GM23338 (cell line): Measurements from ENCODE around the gene DDC. TPM values are rescaled to one million over a fixed set of nuclear protein-coding genes. Genes with fewer than 3 reads are reported as not detected.
A peak's percentile ranks its signal among the peaks of the same experiment; 100 is the strongest.

ENCODE experiments used
- ATAC-seq: fragments of 200-7000 bp; cut with Tn5 transposase; 3 replicates; pipeline ENCODE4 v1.9.1; 2020
- DNase-seq: peaks from one replicate; pipeline ENCODE4 v3.0.0-alpha.2; 2015; ENCODE audit warnings: low spot score
- H2AFZ ChIP-seq: fragments of 200-600 bp; sonication (generic); 2 replicates; pipeline ENCODE4 v1.8.0; 2016; ENCODE audit warnings: antibody characterized with exemption, mild to moderate bottlenecking, moderate library complexity
- H3F3A ChIP-seq: fragments of 200-600 bp; sonication (generic); replicated peaks from 2 replicates; pipeline ENCODE4 v1.8.0; 2017; ENCODE audit warnings: antibody characterized with exemption, mixed run types, low read depth
- H3K27ac ChIP-seq: fragments of 200-600 bp; sonication (generic); 2 replicates; pipeline ENCODE4 v1.6.1; 2016; ENCODE audit warnings: low read depth
- H3K27me3 ChIP-seq: fragments of 200-600 bp; sonication (generic); 2 replicates; pipeline ENCODE4 v1.8.0; 2016; ENCODE audit warnings: mild to moderate bottlenecking, mixed run types, moderate library complexity; ENCODE audit not compliant: insufficient read depth
- H3K36me3 ChIP-seq: fragments of 200-600 bp; sonication (generic); 2 replicates; pipeline ENCODE4 v1.8.0; 2016; ENCODE audit warnings: mild to moderate bottlenecking; ENCODE audit not compliant: insufficient read depth
- H3K4me1 ChIP-seq: fragments of 200-600 bp; sonication (generic); 2 replicates; pipeline ENCODE4 v1.8.0; 2016; ENCODE audit warnings: mild to moderate bottlenecking, moderate library complexity; ENCODE audit not compliant: insufficient read depth
- H3K4me2 ChIP-seq: fragments of 200-600 bp; sonication (generic); 2 replicates; pipeline ENCODE4 v1.7.1; 2017; ENCODE audit warnings: mixed run types
- H3K4me3 ChIP-seq: fragments of 200-600 bp; sonication (generic); 2 replicates; pipeline ENCODE4 v1.6.1; 2016; ENCODE audit warnings: mixed run types
- H3K79me2 ChIP-seq: fragments of 200-600 bp; sonication (generic); replicated peaks from 2 replicates; pipeline ENCODE4 v1.8.0; 2017; ENCODE audit warnings: mild to moderate bottlenecking; ENCODE audit not compliant: insufficient read depth
- H3K9me2 ChIP-seq: fragments of 200-600 bp; sonication (generic); 2 replicates; pipeline ENCODE4 v1.8.0; 2017; ENCODE audit not compliant: insufficient read depth
- H4K20me1 ChIP-seq: fragments of 200-600 bp; sonication (generic); replicated peaks from 2 replicates; pipeline ENCODE4 v1.8.0; 2017; ENCODE audit warnings: mild to moderate bottlenecking; ENCODE audit not compliant: insufficient read depth
- H3K27ac Mint-ChIP-seq: 2 replicates; pipeline ENCODE4 v1.8.0; 2020; ENCODE audit warnings: inconsistent platforms, mild to moderate bottlenecking, moderate library complexity, mixed read lengths
- H3K27me3 Mint-ChIP-seq: 3 replicates; pipeline ENCODE4 v1.8.0; 2022; ENCODE audit warnings: low read depth, mild to moderate bottlenecking, moderate library complexity, mixed read lengths, inconsistent platforms; ENCODE audit not compliant: insufficient read depth, poor library complexity
- H3K36me3 Mint-ChIP-seq: 3 replicates; pipeline ENCODE4 v1.8.0; 2021; ENCODE audit warnings: low read depth, mild to moderate bottlenecking, inconsistent platforms, moderate library complexity, mixed read lengths
- H3K4me1 Mint-ChIP-seq: 3 replicates; pipeline ENCODE4 v1.8.0; 2020; ENCODE audit warnings: mild to moderate bottlenecking, inconsistent platforms, mixed read lengths
- H3K4me3 Mint-ChIP-seq: 3 replicates; pipeline ENCODE4 v1.8.0; 2021; ENCODE audit warnings: moderate library complexity, mild to moderate bottlenecking, inconsistent platforms, mixed read lengths
- H3K9me3 Mint-ChIP-seq: 3 replicates; pipeline ENCODE4 v1.8.0; 2020; ENCODE audit warnings: moderate library complexity, mild to moderate bottlenecking, inconsistent platforms, mixed read lengths
- CREB1 ChIP-seq: fragments of 250-450 bp; sonication (Bioruptor Pico); IDR thresholded peaks from 2 replicates; pipeline ENCODE4 v1.5.0; 2020; ENCODE audit warnings: low read depth, mild to moderate bottlenecking, moderate library complexity
- CTCF ChIP-seq, 2 experiments: fragments of 200-600 bp in 1 of 2; sonication (generic) in 1 of 2; conservative IDR thresholded peaks; 2 replicates each; pipeline versions ENCODE4 v1.5.1 to v1.6.1; 2016 to 2017; ENCODE audit warnings: antibody characterized with exemption in 2 of 2, low read depth in 2 of 2, mild to moderate bottlenecking in 2 of 2, moderate library complexity in 1 of 2
- EZH2 ChIP-seq: fragments of 200-600 bp; sonication (generic); IDR thresholded peaks from one replicate; pipeline ENCODE4 v1.8.0; 2017; ENCODE audit warnings: antibody characterized with exemption, mild to moderate bottlenecking, low read depth; ENCODE audit not compliant: unreplicated experiment
- EZH2phosphoT487 ChIP-seq: fragments of 200-600 bp; sonication (generic); IDR thresholded peaks from one replicate; pipeline ENCODE4 v1.8.1; 2018; ENCODE audit warnings: antibody characterized with exemption; ENCODE audit not compliant: unreplicated experiment
- JUNB ChIP-seq: IDR thresholded peaks from one replicate; pipeline ENCODE4 v1.6.1; 2016; ENCODE audit warnings: antibody characterized with exemption; ENCODE audit not compliant: unreplicated experiment
- NANOG ChIP-seq: IDR thresholded peaks from 2 replicates; pipeline ENCODE4 v1.6.1; 2016; ENCODE audit warnings: antibody characterized with exemption, borderline replicate concordance
- POLR2AphosphoS5 ChIP-seq: IDR thresholded peaks from 2 replicates; pipeline ENCODE4 v1.6.1; 2016; ENCODE audit warnings: antibody characterized with exemption, low read depth
- STAT1 ChIP-seq: IDR thresholded peaks from one replicate; pipeline ENCODE4 v1.6.1; 2016; ENCODE audit warnings: antibody characterized with exemption; ENCODE audit not compliant: unreplicated experiment
- ZNF114 ChIP-seq: fragments of 250-450 bp; sonication (Bioruptor Pico); IDR thresholded peaks from 2 replicates; pipeline ENCODE4 v1.5.0; 2020; ENCODE audit warnings: mild to moderate bottlenecking, moderate library complexity
- polyA plus RNA-seq: library from polyadenylated mRNA; unstranded; fragments of >200 nt; fragmentation: Nextera tagmentation; extraction: Ambion mirVana; gene quantifications from 2 replicates; pipeline ENCODE4 v1.2.1, GENCODE V29; 2016
- total RNA-seq: library from RNA; depleted of rRNA; stranded (reverse); fragments of >200 nt; shearing (Covaris generic); gene quantifications from 2 replicates; pipeline ENCODE4 v1.2.3, GENCODE V29; 2014
- TF ChIP-seq, protein P1 (sequence below): IDR thresholded peaks from 2 replicates; pipeline ENCODE4 v1.6.1; 2016; ENCODE audit warnings: antibody characterized with exemption
- TF ChIP-seq, protein P2 (sequence below): IDR thresholded peaks from one replicate; pipeline ENCODE4 v1.6.1; 2018; ENCODE audit warnings: antibody characterized with exemption; ENCODE audit not compliant: unreplicated experiment

DDC gene
- total and polyA plus RNA-seq, 2 experiments from 2014 or later, result not detected

- Histone ChIP-seq H4K20me1 (no peaks in the 10 kb centered on the region), H3K36me3 (no peaks in the 10 kb centered on the region), H3F3A (no peaks in the 10 kb centered on the region), H3K27ac (no peak overlapping the region), H3K79me2 (no peaks in the 10 kb centered on the region), H3K4me2 (no peak overlapping the region), H2AFZ (no peak overlapping the region), H3K4me3 (no peak overlapping the region), H3K4me1 (no peaks in the 10 kb centered on the region), H3K9me2 (no peaks in the 10 kb centered on the region), H3K27me3 (peaks cover 6% of the 10 kb centered on the region; the same call in 1 of the 2 replicates)
- no peak for TF ChIP-seq CREB1 (CRISPR knock-in tag)
- TF ChIP-seq EZH2phosphoT487, result no peak
- no peak for TF ChIP-seq POLR2AphosphoS5
- no peak for TF ChIP-seq STAT1
- no peak for TF ChIP-seq CTCF (conservative IDR thresholded peaks at IDR 0.05; ENCODE audit: low read depth in 2 of 2)
- TF ChIP-seq NANOG, result no peak
- TF ChIP-seq, protein P1, sequence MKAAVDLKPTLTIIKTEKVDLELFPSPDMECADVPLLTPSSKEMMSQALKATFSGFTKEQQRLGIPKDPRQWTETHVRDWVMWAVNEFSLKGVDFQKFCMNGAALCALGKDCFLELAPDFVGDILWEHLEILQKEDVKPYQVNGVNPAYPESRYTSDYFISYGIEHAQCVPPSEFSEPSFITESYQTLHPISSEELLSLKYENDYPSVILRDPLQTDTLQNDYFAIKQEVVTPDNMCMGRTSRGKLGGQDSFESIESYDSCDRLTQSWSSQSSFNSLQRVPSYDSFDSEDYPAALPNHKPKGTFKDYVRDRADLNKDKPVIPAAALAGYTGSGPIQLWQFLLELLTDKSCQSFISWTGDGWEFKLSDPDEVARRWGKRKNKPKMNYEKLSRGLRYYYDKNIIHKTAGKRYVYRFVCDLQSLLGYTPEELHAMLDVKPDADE, result no peak
- Mint-ChIP-seq H3K27ac (no peak overlapping the region), H3K9me3 (no peaks in the 10 kb centered on the region; the same call in 2 of the 3 replicates), H3K27me3 (peaks cover 17% of the 10 kb centered on the region), H3K36me3 (no peaks in the 10 kb centered on the region), H3K4me3 (no peak overlapping the region), H3K4me1 (peaks cover 2% of the 10 kb centered on the region; the same call in 1 of the 3 replicates)
- no peak for DNase-seq
- no peak for ATAC-seq
These were observed 96.0 kb downstream of the DDC start for GRCh38 chr7:50469181-50469580.

GRCh38 chr7:50467817-50468610 lies 97.2 kb downstream of the DDC start:
- no peaks in the 10 kb centered on the region; the same call in 2 of the 3 replicates for H3K9me3 Mint-ChIP-seq
- Histone ChIP-seq H3K4me2 (peak overlapping the region; percentile 58), H3K27ac (no peak overlapping the region), H3K36me3 (no peaks in the 10 kb centered on the region), H3K27me3 (peaks cover 6% of the 10 kb centered on the region; the same call in 1 of the 2 replicates), H3F3A (no peaks in the 10 kb centered on the region), H4K20me1 (no peaks in the 10 kb centered on the region), H3K4me1 (no peaks in the 10 kb centered on the region), H3K4me3 (peak overlapping the region; percentile 22; the same call in 1 of the 2 replicates), H3K79me2 (no peaks in the 10 kb centered on the region), H3K9me2 (no peaks in the 10 kb centered on the region), H2AFZ (peak overlapping the region; percentile 96)
- peaks cover 17% of the 10 kb centered on the region for H3K27me3 Mint-ChIP-seq
- no peak overlapping the region for H3K27ac Mint-ChIP-seq
- no peak overlapping the region; the same call in 2 of the 3 replicates for H3K4me3 Mint-ChIP-seq
- no peaks in the 10 kb centered on the region for H3K36me3 Mint-ChIP-seq
- peak; percentile 89 for ATAC-seq
- peaks cover 2% of the 10 kb centered on the region; the same call in 1 of the 3 replicates for H3K4me1 Mint-ChIP-seq
- peak; percentile 91 for DNase-seq
- TF ChIP-seq NANOG (no peak), EZH2 (no peak), EZH2phosphoT487 (no peak), CREB1 (CRISPR knock-in tag) (peak; percentile 67; the same call in 1 of the 2 replicates), JUNB (no peak), POLR2AphosphoS5 (no peak), ZNF114 (CRISPR knock-in tag) (no peak), STAT1 (no peak)
- TF ChIP-seq, protein P1, result no peak
- TF ChIP-seq, protein P2, sequence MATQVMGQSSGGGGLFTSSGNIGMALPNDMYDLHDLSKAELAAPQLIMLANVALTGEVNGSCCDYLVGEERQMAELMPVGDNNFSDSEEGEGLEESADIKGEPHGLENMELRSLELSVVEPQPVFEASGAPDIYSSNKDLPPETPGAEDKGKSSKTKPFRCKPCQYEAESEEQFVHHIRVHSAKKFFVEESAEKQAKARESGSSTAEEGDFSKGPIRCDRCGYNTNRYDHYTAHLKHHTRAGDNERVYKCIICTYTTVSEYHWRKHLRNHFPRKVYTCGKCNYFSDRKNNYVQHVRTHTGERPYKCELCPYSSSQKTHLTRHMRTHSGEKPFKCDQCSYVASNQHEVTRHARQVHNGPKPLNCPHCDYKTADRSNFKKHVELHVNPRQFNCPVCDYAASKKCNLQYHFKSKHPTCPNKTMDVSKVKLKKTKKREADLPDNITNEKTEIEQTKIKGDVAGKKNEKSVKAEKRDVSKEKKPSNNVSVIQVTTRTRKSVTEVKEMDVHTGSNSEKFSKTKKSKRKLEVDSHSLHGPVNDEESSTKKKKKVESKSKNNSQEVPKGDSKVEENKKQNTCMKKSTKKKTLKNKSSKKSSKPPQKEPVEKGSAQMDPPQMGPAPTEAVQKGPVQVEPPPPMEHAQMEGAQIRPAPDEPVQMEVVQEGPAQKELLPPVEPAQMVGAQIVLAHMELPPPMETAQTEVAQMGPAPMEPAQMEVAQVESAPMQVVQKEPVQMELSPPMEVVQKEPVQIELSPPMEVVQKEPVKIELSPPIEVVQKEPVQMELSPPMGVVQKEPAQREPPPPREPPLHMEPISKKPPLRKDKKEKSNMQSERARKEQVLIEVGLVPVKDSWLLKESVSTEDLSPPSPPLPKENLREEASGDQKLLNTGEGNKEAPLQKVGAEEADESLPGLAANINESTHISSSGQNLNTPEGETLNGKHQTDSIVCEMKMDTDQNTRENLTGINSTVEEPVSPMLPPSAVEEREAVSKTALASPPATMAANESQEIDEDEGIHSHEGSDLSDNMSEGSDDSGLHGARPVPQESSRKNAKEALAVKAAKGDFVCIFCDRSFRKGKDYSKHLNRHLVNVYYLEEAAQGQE, result no peak
